GM21717 (cell line): ENCODE results near the gene XRRA1.
"Not testable (repeated sequence)": the region's sequence is repeated elsewhere in the genome, so short reads cannot be mapped to it uniquely, and the experiment has no call there.

Experiments
- ATAC-seq: cut with Tn5 transposase; IDR thresholded peaks from one replicate; pipeline ENCODE4 v1.9.1; 2021; ENCODE audit warnings: mild to moderate bottlenecking, moderate library complexity; ENCODE audit not compliant: unreplicated experiment

XRRA1 gene

DNA sequence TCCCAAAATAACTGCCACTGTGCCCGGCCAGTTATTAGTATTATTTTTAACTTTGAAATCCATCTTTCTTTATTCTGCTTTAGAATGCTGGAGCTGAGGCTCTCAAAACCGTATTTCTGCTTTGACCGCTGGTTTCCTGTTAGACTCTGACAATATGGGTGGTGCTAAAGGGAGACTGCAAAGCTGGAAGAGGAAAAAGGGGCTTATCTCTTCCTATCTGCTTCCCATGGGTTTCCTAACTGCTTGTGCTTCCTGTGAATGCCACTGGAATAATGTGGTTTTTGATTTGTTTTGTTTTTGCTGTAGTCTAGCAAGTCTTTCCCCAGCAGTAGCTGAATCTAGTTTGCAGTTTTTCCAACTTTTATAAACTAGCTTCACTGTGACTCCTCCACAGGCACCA, 43.6 kb downstream of the XRRA1 start:
- no peak for ATAC-seq

DNA sequence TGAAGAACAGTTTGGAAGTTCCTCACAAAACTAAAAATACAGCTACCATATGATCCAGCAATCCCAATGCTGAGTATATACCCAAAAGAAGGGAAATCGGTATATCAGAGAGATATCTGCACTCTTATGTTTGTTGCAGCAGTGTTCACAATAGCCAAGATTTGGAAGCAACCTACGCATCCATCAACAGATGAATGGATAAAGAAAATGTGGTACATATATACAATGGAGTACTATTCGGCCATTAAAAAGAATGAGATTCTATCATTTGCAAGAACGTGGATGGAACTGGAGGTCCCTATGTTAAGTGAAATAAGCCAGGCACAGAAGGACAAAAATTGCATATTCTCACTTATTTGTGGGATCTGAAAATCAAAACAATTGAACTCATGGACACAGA, 46.5 kb downstream of the XRRA1 start:
- ATAC-seq: no peak

DNA sequence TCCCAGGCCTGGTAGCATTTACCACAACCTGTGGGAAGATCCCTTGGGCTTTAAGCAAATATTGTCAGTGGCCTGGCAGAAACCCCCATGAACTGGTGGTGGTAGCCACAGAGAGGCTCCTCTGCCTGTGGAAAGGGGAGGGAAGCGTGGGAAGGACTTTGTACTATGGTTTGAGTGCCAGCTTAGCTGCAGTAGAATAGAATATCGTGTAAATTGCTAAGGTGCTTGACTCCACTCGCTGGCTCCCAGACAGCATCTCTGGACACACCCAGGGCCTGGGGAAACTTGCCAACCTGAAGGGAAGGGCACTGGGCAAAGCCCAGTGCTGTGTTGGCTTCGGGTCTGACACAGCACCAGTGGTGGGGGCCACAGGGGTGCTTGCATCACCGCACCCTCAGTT, 52.6 kb downstream of the XRRA1 start:
- ATAC-seq: no peak

DNA sequence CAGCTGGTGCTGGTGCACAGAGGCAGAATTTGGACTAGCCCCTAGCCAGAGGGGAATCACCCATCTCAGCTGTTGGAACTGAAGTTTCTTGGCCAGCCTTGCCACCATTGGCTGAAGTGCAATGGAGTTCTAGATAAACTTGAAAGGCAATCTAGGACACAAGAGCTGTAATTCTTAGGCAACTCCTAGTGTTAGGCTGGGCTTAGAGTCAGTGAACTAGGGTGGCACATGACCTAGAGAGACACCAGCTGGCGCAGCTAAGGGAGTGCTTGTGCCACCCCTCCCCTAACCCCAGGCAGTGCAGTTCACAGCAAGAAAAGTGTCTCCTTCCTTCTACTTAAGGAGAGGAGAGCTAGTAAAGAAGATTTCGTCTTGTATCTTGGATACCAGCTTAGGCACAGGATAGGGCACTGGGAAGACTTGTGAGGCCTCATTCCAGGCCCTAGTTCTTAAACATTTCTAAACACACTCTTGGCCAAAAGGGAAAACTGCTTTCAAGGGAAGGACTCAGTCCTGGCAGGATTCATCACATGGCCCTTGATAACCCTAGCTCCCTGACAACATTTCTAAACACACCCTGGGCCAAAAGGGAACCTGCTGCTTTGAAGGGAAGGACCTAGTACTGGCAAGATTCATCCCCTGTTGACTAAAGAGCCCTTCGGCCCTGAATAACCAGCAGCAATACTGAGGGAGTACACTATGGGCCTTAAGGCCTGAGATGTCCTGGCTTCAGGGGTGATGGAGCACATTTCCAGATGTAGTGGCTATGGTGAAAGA, 53.4 kb downstream of the XRRA1 start:
- no peak for ATAC-seq

DNA sequence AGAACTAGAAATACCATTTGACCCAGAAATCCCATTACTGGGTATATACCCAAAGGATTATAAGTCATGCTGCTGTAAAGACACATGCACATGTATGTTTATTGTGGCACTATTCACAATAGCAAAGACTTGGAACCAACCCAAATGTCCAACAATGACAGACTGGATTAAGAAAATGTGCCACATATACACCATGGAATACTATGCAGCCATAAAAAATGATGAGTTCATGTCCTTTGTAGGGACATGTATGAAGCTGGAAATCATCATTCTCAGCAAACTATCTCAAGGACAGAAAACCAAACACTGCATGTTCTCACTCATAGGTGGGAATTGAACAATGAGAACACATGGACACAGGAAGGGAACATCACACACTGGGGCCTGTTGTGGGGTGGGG, 55.9 kb downstream of the XRRA1 start:
- ATAC-seq: not testable (repeated sequence)

DNA sequence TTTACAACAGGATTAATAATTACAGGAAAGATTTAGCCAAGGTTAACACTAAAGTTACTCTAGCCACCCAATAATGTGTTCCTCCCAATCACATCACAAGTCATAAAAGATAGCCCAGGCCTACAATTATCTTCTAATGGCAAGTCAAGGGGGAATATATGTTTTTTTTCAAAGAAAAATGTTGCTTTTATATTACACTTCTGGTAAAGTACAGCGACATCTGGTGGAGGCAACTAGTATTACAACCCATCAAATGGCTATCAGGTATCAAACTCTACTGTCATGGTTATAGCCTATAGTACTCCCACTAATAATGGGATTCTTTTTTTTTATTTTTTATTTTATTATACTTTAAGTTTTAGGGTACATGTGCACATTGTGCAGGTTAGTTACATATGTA, 71.8 kb downstream of the XRRA1 start:
- no peak for ATAC-seq

DNA sequence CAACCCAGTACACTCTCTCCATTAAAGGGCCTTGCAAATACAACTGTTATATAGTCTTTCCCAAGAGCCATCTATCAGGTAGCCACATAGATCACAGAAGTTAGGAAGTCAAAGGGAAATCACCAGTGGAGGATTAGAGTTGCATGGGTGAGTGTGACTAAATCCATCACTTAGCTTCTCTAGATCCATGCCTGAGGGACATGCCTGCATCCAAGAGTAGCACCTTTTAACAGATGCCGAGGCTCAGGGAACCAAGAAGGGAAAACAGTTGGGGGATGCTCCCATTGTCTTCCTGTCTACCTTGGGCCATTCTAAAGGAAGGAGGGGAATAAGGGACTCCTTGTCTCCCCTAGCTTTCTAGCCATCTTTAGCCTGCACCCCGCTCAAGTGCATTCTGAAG, 77.9 kb downstream of the XRRA1 start:
- no peak for ATAC-seq

DNA sequence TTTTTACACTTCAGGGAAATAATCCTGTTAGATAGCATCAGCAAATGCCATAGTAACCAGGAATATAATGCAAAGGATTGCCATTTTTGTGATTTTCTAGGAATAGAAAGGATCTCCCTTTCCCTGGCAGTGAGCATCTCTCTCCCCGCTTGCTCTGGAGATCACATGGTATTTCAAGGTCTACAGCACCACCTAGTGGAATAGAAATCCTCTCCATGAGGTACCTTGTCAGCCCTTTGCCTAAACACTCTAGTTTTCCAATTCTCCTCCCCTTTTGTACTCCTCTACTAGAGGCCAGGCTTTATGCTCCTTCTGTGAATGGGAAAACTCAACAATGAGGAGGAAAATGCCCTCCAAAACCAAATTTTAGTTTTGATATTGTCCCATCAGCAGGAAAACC, 78.4 kb downstream of the XRRA1 start:
- no peak for ATAC-seq

DNA sequence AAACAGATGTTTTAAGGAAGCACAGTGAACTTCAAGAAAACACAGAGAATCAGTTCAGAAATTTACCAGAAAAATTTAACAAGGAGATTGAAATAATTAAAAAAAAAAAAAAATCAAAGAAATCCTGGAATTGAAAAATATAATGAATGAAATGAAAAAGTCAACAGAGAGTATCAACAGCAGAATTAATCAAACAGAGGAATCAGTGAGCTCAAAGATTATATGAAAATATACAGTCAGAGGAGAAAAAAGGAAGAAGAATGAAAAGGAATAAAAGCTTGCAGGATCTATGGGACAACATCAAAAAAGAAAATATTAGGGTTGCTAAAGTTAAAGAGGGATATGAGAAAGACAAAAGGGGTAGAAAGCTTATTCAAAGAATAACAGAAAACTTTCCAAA, 82.3 kb downstream of the XRRA1 start:
- no peak for ATAC-seq

DNA sequence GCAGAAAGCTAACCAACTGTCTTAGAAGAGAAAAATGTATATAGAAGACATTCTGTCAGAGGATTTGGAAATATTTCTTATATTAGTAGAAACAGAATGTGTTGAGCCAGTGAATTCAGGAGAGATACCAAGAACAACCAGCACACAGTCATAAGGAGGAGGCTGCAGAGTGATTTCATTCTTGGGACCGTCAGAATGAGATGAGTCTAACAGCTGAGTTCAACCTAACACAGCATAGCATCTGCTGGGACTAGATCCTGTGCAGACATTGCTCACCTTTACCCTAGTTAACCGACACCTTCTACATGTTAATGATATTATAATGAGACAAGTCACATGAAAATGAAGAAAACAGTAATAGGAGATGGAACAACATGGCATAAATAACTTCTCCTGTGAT, 85.5 kb downstream of the XRRA1 start:
- ATAC-seq: no peak

DNA sequence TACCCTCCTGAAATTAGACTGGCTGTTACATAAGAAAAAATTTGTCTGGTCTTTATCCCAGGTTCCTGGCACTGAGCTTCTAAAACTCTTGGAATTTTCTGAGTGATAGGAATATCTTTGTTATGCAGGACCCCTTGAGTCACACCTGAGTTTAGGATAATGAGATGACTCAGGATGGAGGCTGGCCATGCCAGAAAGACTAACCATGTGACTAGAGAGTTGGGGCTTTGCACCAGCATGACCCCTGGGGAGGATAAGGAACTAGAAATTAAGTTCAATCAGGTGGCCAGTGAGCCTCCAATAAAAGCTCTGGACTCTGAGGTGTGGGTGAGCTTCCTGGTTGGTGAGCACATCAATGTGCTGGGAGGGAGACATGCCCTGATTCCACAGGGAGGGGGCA, 88.1 kb downstream of the XRRA1 start:
- no peak for ATAC-seq

DNA sequence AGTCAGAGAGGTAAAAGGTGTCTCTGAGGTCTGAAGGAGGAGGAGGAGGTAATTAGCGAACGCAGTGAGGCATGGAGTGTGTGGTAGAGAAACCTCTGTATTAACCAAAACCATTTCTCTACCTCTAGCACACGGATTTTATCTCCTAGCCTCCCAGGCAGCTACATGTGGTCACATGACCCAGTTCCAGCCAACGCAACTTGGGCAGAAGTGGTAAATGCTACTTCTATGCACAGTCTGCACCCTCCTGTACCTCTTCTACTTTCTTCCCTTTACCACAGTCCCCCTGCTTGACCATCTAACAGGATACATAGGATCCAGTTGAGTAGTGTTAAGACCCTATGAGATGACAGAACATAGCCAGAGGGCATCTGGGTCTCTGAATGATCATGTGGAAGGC, 95.7 kb downstream of the XRRA1 start:
- ATAC-seq: no peak

DNA sequence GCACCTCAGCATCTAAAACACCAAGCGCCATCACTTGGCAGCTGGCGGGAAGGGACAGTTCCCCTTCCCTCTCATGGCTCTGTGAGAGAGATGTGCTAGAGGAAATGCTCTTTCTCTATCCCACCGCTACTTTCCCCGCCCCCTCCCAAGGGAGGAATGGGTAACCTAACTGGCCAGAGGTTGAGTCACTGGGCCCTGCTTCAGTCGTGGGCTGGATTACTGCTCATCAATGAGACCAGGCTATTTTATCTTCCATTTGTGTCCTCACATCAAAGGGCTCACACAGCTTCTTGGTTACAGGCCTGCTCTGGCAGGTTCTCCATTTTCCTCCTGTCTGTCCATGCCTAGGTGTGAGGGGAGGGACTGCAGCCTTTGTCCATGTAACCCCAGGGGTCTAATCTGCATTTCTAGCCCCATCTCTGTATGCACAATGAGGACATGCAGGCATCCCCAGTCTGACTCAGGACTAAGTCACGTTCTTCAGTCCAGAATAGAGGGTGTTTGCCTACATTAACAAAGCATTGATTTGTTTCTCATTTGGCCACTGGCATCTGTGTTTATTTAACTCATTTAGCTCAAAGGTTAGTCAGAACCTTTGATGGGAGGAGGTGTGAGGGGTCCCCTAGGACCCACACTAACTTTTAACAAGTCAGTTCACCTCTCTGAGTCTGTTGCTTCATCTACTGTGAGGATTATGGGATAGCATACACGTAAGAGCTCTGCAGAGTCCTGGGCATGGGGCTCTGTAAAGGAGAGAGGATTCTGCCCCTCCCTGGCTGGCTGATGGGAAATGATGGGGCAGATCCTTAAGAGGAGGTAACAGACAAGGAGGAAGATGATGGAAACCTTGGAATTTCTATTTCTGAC, 99.1 kb downstream of the XRRA1 start:
- ATAC-seq: no peak

DNA sequence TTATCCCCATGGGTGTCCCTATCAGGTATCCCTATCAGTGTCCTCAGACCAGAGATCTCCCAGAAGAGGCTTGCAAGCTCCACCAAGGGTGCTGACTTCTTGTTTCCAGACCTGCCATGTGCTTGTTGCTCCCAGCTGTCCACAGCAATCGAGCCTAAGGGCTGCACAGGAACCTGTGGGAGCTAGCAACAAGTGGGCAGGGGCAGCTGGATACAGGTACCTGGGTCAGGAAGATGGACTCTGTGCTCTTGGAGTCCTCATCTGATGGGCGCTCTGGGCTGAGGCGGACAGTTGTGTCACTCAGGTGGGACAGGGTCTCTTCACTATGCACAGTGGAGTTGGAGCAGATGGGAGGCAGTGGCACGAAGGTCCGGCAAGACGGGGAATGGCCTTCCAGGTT, 101.0 kb downstream of the XRRA1 start:
- no peak for ATAC-seq

DNA sequence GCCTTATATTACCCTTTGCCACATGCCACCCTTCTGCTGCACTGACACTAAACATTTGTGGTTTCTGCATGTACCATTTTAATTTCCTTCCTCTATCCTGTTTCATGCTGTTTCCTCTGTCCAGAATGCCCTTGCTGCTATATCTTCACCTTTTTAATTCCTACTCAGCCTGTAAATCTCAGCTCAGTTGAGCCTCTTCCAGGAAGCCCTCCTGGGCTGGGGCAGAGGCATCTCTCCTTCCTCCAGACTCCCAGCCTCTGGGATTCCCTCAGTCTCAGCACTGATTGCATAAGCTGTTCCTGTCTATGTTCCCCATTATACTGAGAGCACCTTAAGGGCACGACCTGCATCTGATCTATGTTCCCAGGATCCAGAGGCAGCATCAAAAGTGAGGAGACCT, 101.5 kb downstream of the XRRA1 start:
- no peak for ATAC-seq

DNA sequence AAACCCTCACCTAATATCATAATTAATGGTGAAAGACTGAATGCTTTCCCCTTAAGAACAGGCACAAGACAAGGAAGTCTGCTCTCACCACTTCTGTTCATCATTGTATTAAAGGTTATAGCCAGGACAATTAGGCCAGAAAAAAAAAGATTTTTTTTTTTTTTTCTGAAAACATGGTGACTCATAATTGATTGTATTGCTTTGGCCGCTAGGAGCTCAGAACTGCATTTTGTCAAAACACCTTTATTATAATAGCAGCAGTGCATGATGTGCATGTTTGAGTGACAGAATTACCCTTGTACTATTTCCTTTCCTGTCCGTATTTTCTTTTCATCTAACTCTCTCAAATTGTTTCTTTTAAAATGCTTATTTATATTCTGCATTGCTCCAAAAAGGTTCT, 102.1 kb downstream of the XRRA1 start:
- ATAC-seq: no peak

DNA sequence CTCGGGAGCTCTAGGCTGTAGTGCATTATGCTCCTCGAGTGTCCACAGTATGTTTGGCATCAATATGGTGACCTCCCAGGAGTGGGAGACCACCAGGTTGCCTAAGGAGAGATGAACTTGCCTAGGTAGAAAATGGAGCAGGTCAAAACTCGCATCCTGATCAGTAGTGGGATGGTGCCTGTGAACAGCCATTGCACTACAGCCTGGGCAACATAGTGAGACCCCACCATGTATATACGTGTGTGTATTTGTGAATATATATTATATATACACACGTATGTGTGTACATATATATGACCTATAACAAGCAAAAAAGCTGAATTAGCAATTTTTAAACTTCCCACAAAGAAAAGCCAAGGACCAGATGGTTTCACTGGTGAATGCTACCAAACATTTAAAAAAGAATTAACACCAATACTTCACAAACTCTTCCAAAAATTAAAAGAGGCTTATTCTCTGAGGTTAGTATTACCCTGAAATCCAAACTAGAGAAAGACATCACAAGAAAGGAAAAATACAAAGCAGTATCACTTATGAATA, 102.8 kb downstream of the XRRA1 start:
- ATAC-seq: no peak

DNA sequence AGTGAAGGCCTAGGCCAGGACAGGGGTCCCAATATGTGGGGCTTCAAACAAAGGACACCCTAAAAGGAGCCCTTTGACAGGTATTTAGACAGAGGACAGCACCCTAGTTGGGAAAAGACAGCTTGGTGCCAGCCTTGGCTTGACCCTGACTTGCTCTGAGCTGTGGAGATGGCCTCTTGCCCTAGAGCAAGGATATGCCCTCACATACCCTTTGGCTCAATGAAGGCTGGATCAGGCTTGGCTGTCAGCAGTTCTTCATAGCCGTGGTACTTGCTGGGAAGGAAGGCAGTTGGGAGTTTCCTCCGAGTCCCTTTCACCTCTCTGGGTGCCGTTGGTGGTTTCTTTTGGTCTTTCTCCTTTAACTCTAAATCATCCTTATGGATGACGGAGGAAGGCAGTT, 104.0 kb downstream of the XRRA1 start:
- ATAC-seq: no peak

DNA sequence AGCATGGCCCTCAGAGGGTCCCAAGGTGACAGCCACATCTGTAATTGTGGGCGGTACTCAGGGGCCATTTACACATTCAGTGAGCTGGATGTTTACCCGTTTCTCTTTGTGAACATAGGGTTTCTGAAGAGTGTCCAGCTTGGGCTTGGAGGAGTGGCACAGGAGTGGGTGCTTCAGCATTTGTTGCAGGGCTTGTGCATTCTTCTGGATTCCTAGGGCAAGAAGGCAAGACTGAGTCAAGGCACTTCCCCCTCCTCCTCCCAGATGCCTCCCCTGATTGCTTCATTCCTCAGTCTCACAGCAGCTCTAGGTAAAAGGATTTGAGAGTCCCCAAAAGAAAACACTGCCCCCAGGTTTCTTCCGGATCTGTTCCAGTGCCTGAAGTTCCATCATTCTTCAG, 104.8 kb downstream of the XRRA1 start:
- no peak for ATAC-seq

DNA sequence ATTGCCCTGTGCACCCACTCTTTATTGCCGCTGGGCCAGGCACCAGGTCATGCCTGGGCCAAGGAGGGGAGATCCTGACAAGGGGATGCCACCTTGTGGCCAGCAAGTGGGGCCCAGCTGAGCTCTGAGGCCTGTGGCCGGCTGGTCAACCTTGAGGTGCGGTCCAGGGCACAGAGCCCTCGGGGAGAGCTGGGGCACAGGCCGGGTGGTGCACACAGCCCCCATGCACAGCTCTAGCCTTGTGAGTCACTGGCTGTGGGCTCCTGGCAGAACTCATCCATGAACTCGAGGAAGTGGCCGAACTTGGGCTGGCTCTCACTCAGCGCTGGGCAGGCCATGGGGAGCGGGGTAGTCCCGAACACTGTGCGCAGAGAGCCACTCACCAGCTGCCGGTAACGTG, 105.9 kb downstream of the XRRA1 start:
- ATAC-seq: no peak

DNA sequence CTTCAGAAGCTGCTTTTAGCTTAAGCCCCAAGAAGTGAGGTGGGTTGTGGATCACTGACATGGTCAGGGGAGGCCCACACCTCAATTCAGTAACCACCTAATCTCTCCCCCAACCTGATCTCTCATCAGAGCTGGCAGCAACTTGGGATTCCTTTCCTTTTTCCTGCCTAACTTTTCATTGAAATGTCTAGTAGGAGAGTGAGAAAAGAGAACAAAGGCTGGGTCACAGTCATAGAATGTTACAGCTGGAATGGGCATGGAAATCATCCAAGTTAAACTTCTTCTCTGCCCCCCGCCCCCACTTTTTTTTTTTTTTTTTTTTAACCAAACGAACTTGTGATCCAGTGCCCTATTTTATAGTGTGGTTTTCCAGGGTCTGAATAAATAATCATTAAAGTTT, 108.4 kb downstream of the XRRA1 start:
- no peak for ATAC-seq

DNA sequence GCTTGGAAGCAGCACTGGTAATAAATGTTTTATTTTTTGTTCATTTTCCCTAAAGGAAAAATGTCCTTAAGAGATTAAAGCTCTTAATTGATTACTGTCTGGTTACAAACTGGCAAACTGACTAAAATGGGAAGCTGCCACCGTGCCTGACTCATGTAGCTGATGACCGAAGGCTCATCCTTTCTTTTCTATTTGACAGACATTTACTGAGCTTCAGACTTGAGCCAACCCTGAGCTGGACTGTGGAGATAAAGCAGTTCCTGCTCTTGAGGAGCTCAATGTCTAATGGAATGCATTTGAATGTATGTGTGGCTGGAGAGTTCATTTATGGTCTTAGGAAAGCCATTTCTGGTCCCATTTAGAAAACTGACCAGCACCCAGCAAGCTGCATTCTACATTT, 108.9 kb downstream of the XRRA1 start:
- no peak for ATAC-seq
